KMS-11 (cell line): ENCODE results near the gene KRT74.

Experiments used
- H2AFZ ChIP-seq: fragments of 200-600 bp; sonication (generic); 2 replicates; pipeline ENCODE4 v1.6.1; 2016; ENCODE audit warnings: antibody characterized with exemption, mixed run types, low read depth
- H3K27ac ChIP-seq: fragments of 200-600 bp; sonication (generic); 2 replicates; pipeline ENCODE4 v1.6.1; 2016; ENCODE audit warnings: mild to moderate bottlenecking, mixed run types
- H3K27me3 ChIP-seq: fragments of 200-600 bp; sonication (generic); 2 replicates; pipeline ENCODE4 v1.6.1; 2017; ENCODE audit warnings: mild to moderate bottlenecking, low read depth, mixed run types, moderate library complexity; ENCODE audit not compliant: insufficient read depth
- H3K36me3 ChIP-seq: fragments of 200-600 bp; sonication (generic); 2 replicates; pipeline ENCODE4 v1.6.1; 2017; ENCODE audit warnings: mild to moderate bottlenecking, mixed run types; ENCODE audit not compliant: insufficient read depth
- H3K4me1 ChIP-seq: fragments of 200-600 bp; sonication (generic); 2 replicates; pipeline ENCODE4 v1.6.1; 2016; ENCODE audit warnings: mild to moderate bottlenecking, low read depth, mixed run types; ENCODE audit not compliant: poor library complexity, severe bottlenecking
- H3K4me2 ChIP-seq: fragments of 200-600 bp; sonication (generic); 2 replicates; pipeline ENCODE4 v1.7.0; 2016; ENCODE audit warnings: mild to moderate bottlenecking, mixed run types
- H3K4me3 ChIP-seq: fragments of 200-600 bp; sonication (generic); IDR thresholded peaks from 2 replicates; pipeline ENCODE4 v1.6.1; 2017; ENCODE audit warnings: low read depth, low read length, mixed read lengths; ENCODE audit not compliant: insufficient read depth
- H3K79me2 ChIP-seq: fragments of 200-600 bp; sonication (generic); 2 replicates; pipeline ENCODE4 v1.6.1; 2016; ENCODE audit warnings: low read depth, mixed run types; ENCODE audit not compliant: insufficient read depth
- H3K9ac ChIP-seq: fragments of 200-600 bp; sonication (generic); 2 replicates; pipeline ENCODE4 v1.6.1; 2016; ENCODE audit warnings: mild to moderate bottlenecking, mixed run types
- H4K20me1 ChIP-seq: fragments of 200-600 bp; sonication (generic); 2 replicates; pipeline ENCODE4 v1.6.1; 2016; ENCODE audit warnings: mild to moderate bottlenecking, mixed run types; ENCODE audit not compliant: insufficient read depth
- CTCF ChIP-seq: fragments of 200-600 bp; sonication (generic); conservative IDR thresholded peaks from 2 replicates; pipeline ENCODE4 v1.6.1; 2017; ENCODE audit warnings: low read depth, mild to moderate bottlenecking, antibody characterized with exemption, low read length, moderate library complexity, mixed read lengths

KRT74 gene

GRCh38 chr12:52568111-52568510 is 5.5 kb downstream of the KRT74 start:
- no peaks in the 10 kb centered on the region for H3K4me1 ChIP-seq
- H3K79me2 ChIP-seq, result no peaks in the 10 kb centered on the region
- peaks cover 48% of the 10 kb centered on the region for H3K27me3 ChIP-seq
- no peak overlapping the region for H3K4me3 ChIP-seq
- no peaks in the 10 kb centered on the region for H3K36me3 ChIP-seq
- no peak for TF ChIP-seq CTCF
- H2AFZ ChIP-seq, result no peak overlapping the region
- H4K20me1 ChIP-seq, result no peaks in the 10 kb centered on the region
- H3K4me2 ChIP-seq, result no peak overlapping the region
- H3K9ac ChIP-seq, result no peak overlapping the region
- no peak overlapping the region for H3K27ac ChIP-seq

GRCh38 chr12:52566847-52567291 is 6.8 kb downstream of the KRT74 start:
- H4K20me1 ChIP-seq, result no peaks in the 10 kb centered on the region
- no peak overlapping the region for H3K4me3 ChIP-seq
- H3K36me3 ChIP-seq, result no peaks in the 10 kb centered on the region
- H3K4me2 ChIP-seq, result no peak overlapping the region
- H3K27ac ChIP-seq, result no peak overlapping the region
- peaks cover 37% of the 10 kb centered on the region for H3K27me3 ChIP-seq
- TF ChIP-seq CTCF, result no peak
- H3K4me1 ChIP-seq, result no peaks in the 10 kb centered on the region
- H3K9ac ChIP-seq, result no peak overlapping the region
- H2AFZ ChIP-seq, result no peak overlapping the region
- no peaks in the 10 kb centered on the region for H3K79me2 ChIP-seq

- Histone ChIP-seq H3K36me3 (no peaks in the 10 kb centered on the region), H3K4me2 (no peak overlapping the region), H3K4me1 (no peaks in the 10 kb centered on the region), H3K27me3 (peaks cover 15% of the 10 kb centered on the region; the same call in 1 of the 2 replicates), H3K27ac (no peak overlapping the region), H3K79me2 (no peaks in the 10 kb centered on the region), H2AFZ (no peak overlapping the region), H3K9ac (no peak overlapping the region), H4K20me1 (no peaks in the 10 kb centered on the region), H3K4me3 (no peak overlapping the region)
- TF ChIP-seq CTCF, result no peak
These were observed 9.1 kb downstream of the KRT74 start for GRCh38 chr12:52564582-52564981.

GRCh38 chr12:52561880-52562449 is 11.7 kb downstream of the KRT74 start:
- H3K4me1 ChIP-seq, result no peaks in the 10 kb centered on the region
- no peaks in the 10 kb centered on the region for H4K20me1 ChIP-seq
- no peak overlapping the region for H3K4me2 ChIP-seq
- peaks cover 19% of the 10 kb centered on the region; the same call in 1 of the 2 replicates for H3K27me3 ChIP-seq
- no peaks in the 10 kb centered on the region for H3K36me3 ChIP-seq
- no peak overlapping the region for H3K4me3 ChIP-seq
- TF ChIP-seq CTCF, result peak; percentile 32; the same call in 1 of the 2 replicates
- no peaks in the 10 kb centered on the region for H3K79me2 ChIP-seq
- H3K9ac ChIP-seq, result no peak overlapping the region
- no peak overlapping the region for H3K27ac ChIP-seq
- no peak overlapping the region for H2AFZ ChIP-seq
